HG03520 (cell line): ENCODE measurements around the gene MIF4GD.
"Not testable (repeated sequence)": the region's sequence is repeated elsewhere in the genome, so short reads cannot be mapped to it uniquely, and the experiment has no call there.

ENCODE experiments used
- ATAC-seq: cut with Tn5 transposase; IDR thresholded peaks from one replicate; pipeline ENCODE4 v1.9.1; 2021; ENCODE audit warnings: mild to moderate bottlenecking, moderate library complexity; ENCODE audit not compliant: unreplicated experiment

MIF4GD gene

DNA sequence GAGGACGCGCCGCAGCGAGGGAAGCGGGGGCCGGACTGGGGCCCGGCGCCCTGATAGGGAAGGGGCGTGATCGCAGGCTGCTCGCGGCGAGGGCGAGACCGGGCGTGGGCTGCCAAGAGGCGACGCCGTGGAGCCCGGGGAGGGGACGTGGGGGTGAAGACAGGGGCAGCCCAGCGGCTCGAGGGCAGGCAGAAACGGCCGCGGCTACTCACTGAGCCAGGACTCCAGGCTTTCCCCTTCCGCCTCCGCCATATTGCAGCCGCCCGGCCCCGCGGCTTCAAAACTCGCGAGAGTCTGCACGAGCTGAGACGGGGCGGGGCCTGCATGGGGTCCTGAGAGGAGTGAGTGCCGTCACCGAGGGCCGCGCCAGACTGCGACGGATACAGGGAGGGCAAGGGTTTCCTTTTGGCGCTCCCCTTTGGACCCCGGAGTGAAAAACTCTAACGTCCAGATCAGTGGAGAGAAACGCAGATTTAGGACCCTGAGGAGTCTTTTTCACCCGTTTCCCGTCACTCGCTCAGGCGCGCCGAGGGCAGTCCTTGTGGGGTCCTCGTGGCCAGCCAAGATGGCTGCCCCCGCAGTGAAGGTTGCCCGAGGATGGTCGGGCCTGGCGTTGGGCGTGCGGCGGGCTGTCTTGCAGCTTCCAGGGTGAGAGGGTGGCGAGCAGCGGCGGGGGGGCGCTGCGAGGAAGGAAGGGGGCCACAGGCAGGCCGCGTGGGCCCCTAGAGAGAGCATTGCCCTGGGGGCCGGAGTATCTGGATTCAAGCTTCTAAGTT, 9.5 kb downstream of the MIF4GD start, which contains the start of the genes GGA3 and MRPS7:
TSS of gene GGA3 (minus strand) at position 271 of the 776 bp plus-strand sequence. CDS start at position 252, 19 bp downstream.
TSS of gene MRPS7 (plus strand) at position 544 of the 776 bp plus-strand sequence. CDS start at position 566, 22 bp downstream.
- ATAC-seq = peak; percentile 91

DNA sequence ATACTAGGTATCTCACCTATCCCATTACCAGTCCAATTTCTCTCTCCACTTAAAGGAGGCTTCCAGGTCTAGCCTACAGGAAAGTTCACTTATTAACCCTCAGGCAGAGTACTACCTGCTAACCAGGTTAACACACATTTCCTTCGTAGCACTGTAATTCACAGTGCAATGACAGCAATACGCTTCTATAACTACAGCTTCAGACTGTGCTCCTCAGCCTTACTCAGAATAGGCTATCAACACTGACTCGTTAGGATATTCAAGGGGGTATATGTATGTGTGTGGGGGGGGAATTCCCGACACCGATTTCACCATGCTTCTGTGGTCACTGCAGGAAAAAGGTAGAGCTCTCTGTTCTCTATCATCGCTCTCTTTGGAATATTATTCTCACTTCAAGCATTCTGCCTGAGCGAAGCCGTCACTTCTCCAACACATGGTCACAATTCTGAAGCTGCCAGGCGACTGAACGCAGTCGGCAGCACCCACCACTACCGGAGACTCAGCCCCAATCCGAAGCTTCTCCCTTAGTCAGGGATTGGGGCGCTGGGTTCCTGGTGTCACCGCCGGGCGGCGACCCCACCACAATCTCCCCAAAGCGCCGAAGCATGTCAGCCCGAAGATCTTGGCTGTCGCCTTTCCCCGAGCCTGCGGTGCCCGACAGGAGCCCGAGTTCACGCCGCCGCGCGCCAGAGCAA, 10.2 kb downstream of the MIF4GD start:
- no peak for ATAC-seq

DNA sequence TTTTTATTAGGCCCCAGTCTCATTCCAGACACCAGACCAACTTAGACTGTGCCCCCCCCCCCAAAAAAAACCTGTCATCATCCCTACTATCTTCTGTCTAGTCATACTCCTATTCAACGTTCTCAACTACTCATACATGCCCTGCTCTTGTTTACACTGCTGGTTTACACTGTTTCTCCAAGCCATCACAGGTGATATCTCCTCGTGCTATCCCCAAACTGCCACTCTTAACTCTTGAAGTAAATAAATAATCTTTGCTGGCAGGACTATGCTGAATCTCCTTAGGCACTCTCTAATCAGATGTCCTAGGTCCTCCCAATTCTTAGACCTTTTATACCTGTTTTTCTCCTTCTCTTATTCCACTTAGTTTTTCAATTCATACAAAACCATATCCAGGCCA, 13.8 kb downstream of the MIF4GD start:
- ATAC-seq = not testable (repeated sequence)

DNA sequence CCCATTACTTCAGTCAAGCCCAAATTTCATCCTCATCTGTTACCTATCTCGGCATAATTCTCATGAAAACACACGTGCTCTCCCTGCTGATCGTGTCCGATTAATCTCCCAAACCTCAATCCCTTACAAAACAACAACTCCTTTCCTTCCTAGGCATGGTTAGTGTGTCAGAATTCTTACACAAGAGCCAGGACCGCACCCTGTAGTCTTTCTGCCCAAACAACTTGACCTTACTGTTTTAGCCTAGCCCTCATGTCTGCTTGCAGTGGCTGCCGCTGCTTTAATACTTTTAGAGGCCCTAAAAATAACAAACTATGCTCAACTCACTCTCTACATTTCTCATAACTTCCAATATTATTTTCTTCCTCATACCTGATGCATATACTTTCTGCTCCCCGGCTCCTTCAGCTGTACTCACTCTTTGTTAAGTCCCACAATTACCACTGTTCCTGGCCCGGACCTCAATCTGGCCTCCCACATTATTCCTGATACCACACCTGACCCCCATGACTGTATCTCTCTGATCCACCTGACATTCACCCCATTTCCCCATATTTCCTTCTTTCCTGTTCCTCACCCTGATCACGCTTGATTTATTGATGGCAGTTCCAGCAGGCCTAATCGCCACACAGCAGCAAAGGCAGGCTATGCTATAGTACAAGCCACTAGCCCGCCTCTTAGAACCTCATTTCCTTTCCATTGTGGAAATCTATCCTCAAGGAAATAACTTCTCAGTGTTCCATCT, 14.9 kb downstream of the MIF4GD start:
- ATAC-seq = not testable (repeated sequence)

DNA sequence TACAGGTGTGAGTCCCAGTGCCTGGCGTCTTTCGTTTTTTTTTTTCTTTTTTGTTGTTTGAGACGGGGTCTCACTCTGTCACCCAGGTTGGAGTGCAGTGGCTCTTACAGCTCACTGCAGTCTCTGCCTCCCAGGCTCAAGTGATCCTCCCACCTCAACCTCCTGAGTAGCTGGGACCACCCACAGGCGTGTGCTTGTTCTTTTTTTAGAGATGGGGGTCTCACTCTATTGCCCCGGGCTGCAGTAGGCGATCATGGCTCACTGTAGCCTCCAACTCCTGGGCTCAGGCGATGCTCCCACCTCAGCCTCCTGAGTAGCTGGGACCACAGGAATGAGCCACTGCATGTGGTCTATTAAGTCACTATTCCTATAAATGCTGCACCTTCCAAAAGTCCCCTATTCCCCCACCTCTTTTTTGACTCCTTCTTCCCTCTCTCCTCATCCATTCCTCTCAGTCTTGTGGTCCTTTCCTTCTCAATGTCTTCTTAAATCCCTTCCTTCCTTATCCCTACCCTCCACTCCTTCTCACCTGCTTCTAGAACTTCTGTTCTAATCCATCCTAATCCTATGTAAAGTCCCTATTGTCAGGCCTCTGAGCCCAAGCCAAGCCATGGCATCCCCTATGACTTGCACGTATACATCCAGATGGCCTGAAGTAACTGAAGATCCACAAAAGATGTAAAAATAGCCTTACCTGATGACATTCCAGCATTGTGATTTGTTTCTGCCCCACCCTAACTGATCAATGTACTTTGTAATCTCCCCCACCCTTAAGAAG, 18.8 kb downstream of the MIF4GD start:
- no peak for ATAC-seq

DNA sequence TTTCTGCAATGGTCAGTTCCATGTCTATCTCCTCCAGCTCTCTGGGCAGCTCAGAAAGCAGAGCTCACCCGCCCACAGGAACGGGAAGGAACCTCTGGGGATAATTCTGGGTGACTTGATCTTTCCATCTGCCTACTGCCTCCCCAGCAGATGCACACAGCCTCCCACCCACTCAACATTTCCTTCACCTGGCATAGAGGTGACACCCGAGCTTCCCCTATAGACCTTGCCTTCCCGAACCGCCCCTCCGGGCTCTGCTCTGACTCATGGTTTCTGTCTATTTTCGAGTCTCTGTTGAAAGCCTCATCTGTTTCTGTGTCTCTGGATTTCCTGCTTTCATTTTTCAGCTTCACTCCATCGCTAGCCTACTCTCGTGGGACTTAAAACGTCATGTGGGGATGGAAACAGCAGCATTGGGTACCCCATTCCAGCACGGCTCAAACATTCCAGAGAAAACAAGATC, 21.0 kb downstream of the MIF4GD start:
- ATAC-seq = peak; percentile 81

DNA sequence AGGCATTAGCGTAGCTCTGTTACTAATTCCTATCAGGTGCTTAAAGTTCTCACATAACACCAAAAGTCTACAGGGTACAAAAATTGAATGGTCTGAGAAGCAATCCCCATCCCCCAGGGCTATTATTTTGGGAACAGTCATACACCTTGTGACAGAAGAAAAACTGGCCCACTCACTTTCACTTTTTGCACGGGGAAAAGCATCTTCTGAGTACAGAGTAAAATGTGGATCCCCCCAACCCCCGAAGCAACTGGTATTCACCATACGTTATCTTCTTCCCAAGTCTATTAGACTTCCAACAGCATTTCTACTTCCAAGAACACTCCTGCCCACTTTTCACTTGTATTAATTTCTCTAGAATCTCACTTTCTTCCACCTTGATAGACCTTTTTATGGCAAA, 21.5 kb downstream of the MIF4GD start:
- peak; percentile 15 for ATAC-seq

DNA sequence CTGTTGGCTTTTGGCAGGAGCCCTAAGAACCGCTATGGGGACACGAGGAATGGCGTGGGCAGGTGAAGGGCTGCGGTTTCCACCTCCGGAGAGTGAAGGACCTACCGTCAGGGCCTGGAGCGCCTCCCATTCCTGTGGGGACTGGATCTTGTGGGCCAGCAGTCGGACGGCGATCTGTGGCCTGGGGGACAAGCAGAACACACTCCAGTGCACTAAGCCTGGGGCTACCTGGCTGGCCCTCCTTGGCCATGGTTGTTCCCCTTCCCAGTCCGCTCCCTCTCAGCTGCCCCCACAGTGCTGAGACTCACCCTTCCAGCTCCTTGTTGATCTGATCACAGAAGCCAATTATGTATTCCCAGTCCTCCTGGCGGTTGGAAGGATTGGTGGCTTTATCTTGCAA, 24.6 kb downstream of the MIF4GD start:
- ATAC-seq = no peak

DNA sequence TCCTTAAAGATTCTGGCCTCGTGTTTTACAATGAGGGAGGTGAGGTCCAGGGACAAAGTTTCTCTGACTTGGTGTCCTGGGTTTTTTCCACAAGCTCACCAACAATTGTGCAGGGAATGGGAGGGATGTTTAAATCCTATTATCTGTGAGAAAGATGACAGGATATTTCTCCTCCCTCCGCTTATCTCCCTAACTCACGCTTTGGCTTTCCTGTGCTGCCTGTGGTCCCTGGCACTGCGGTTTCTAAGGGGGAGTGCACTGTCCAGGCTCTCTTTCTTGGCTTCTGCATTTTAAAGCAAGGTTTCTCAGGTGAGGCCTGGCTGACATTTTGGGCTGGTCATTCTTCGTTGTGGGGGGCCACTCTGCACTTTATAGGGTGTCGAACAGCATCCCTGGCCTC, 26.0 kb downstream of the MIF4GD start:
- no peak for ATAC-seq

DNA sequence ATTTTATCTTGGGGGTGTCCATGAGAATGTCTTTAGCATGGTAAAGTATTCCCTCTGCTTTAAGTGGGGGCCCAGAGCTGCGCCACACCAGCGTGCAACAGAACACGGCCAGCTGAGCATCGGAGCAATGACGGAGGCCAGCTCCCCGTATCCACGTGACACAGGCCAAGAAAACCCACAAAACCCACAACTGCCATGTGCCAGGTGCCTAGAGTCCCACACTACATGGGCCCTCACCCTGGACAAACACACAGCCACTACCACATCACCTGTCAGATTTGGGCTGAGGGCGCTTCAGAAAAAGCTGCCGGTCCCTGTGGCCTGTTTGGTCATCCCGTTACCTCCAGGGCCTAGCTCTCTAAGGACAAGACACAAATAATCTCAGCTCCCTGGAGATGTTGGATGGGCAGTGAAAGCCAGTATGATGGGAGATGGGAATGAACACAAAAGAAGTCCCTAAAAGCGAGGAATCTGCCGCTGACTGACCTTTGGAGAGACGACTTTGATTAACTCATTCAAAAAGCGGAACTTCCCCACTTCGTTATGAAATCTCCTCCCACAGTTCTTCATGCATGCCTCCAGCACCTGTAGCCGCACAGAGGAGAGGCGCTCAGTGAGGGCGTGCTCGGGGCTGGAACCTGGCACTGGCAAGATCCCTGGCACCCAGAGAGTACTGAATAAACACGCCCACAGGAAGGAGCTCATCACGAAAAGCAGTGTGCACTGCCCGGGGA, 26.7 kb downstream of the MIF4GD start:
- ATAC-seq = no peak

DNA sequence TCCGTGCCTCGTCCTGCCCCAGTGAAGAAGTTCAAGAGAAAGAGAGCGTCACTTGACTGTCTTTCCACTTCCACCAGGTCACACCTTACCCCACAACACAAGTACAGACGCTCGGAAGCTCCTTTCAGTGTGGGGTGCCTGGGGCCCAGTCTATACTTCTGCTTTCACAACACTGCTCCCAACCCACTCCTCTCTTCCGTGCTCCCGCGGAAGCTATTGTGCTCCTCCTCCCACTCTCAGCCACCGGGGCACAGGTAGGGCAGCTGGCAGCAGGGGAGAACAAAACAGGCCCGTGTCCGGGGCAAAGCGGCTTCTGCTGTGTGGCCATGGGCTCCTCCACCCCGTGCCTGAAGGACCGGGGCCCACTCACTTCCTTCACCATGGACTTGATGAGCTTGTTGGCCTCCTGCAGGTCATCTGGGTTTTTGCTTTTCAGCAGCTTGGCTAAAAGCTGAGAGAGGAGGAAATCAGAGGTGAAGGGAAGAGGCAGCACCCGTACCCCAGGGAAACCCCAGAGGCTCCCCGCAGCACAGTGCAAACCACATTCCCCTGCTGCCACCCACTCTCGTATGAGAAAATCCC, 28.5 kb downstream of the MIF4GD start:
- ATAC-seq = no peak

DNA sequence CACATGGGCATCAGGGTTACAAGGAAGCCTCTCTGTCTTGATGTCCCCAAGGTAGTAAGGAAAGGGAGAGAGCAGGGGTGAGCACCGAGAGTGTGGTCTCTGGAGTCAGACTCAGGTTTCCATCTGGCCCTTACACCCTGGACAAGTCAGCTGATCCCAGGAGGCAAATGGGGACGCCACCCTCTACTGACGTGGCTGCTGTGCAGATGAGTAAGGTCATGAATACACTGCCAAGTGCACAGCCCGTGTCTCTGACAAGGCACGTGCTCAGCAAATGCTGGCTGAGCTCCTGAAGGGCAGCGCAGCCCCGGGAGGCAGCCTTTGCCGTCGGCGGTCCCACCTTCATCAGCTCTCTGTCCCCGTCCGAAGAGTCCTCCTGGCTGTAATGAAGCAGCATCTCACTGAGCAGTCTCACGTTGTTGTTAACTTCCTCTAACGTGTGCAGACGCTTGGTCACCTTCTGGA, 29.0 kb downstream of the MIF4GD start:
- no peak for ATAC-seq

DNA sequence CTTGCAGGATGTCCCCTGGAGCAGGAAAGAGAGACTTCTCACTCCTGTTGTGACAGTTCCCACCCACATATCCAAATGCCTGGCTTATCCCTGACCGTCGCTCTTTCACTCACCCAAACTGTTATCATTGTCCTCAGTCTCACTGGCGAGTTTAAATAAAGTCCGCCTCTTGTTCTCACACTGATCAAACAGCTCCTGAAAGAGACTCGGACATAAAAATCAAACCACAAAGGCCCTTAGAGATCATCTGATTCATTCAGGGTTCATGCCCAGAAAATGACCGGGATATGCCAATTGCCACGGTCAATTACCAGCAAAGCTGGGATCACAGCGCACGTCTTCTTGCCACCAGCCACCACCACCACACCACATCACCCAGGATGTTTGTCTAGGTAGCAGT, 29.5 kb downstream of the MIF4GD start:
- ATAC-seq = no peak

DNA sequence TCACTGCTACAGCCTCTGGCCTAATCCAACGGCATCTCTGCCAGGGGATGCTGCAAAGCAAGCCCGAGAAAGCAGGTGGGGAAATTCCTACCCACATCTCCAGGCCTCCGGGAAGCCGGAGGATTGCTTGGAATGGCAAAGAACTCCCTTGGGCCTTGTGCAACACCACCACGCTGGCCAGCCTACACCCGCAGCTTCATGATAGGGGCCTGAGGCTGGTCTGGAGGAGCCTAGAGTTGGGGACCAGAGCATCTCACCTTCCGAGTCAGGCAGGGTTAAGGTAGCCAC, 29.9 kb downstream of the MIF4GD start:
- ATAC-seq = no peak

DNA sequence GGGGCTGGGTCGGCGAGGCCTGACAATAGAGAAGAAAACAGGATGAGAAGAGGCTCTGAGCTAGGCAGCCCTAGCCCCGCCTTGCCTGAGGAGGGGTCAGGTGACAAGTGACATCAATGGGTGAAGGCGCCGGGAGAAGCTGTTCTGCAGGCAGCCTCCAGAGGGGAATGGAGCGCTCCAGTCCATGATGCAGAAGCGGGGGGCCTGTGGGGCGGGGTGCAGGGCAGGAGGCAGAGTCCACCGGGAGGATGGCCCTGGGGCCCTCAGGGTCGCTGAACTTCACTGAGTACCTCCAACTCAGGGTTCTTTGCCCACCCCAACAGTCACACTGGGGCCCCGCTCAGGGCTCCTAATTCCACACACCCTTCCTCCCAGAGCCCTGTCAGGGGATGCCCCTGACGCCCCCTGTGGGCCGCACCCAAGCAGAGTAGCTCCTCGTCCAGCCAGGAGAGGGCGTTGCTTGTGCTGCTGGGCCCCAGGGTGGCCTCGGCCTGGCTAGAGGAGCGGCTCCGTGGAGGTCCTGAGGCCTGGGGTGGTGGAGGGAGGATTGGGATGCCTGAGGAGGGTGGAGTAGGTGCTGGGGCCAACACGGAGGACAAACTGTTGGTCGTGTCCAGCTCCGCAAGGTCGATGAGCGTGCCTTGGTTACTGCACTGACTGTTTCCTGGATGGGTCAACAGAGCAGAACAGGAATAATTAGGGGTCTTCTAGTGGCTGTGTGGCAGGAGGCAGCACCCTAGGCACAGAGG, 30.5 kb downstream of the MIF4GD start:
- no peak for ATAC-seq

DNA sequence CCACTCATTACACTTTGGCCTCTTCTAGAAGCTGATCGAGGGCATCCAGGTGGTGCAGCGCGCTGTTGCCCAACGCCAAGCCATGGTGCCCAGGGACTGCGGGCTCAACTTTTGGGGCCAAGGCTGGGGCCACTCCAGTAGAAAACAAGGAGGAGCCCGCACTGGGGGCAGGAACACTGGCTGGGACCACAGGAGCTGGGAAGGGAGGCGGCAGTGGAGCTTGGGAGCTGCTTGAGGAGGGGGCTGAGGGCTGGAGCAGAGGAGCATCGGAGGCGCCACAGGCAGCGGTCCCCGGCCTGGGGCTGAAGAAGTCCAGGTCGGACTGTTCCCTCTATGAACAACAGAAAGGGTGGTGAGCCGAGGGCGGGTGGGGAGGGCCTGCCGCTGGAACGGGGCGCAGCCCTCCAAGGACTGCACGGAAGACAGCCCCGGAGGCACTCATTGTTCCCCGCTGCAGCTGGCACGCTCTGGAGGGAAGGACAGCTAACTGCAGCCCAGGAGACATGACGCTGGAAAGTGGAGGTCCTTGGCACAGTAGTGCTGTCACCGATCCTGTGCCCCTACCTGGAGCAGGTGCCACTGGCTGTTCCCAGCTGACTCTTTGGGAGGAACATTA, 31.1 kb downstream of the MIF4GD start:
- ATAC-seq = no peak

DNA sequence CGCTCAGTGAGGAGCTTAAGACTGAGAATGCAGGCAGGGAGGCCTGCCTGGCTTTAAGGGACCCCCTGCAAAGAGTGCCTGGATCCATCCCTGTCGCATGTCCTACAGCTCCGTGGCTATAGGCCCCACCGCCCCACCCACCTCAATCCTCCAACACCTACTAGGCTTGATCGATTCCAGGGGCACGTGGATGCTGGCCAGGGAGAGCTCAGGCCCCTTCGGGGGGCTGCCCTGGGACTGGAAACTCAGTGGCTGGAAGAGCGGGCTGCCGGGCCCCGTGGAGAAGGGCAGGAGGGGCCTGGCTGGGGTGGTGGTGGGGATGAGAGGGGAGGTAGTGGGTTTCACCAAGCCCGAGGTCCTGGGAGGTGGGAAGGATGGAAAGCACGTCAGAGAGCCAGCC, 31.8 kb downstream of the MIF4GD start:
- no peak for ATAC-seq

DNA sequence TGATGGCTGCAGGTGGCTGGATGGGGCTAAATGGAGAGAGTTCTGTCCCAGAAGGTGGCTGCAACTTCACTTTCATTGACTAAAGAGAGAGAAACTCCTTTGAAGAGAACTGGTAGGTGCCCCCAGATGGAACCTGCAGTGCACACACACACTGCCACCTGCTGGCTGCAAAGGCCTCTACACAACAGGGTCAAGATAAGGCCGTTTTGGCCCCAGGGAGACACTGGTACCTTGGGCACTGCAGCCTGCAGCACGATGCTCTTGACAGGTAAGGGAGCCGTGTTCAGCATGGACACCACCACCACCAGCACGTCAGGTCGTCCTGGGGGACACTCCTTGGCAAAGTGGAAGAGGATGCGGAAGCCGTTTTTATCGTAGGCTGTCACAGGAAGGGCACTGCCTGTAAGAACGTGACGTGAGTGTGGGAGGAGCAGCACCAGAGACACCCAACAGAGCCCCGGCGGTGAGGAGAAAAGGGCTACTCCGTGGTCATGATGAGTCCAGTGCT, 32.3 kb downstream of the MIF4GD start:
- no peak for ATAC-seq
